OCI-LY7 (cell line): ENCODE results near the gene RBPMS2. TPM values are rescaled to one million over a fixed set of nuclear protein-coding genes. Genes with fewer than 3 reads are reported as not detected.

Experiments used
- BruUV-seq: library from RNA; stranded (reverse); fragments of 400-500 nt; replicated peaks from 2 replicates; lab custom pipeline; 2021; lab: Mats Ljungman, UMichigan
- CTCF ChIA-PET: fragments of 300-600 bp; sonication (Branson Sonifier 250); formaldehyde crosslinking; loops from one replicate; lab custom pipeline; 2022; ENCODE audit warnings: antibody characterized with exemption; ENCODE audit not compliant: unreplicated experiment; lab: Charles Lee
- POLR2A ChIA-PET: fragments of 300-600 bp; sonication (Branson Sonifier 250); formaldehyde crosslinking; loops from one replicate; lab custom pipeline; 2022; ENCODE audit warnings: antibody characterized with exemption; lab: Charles Lee
- DNase-seq: peaks from one replicate; pipeline ENCODE4 v3.0.0-alpha.2; 2015; ENCODE audit warnings: low spot score
- H2AFZ ChIP-seq: fragments of 200-600 bp; sonication (generic), shearing (Covaris generic); 2 replicates; pipeline ENCODE4 v1.6.1; 2014; ENCODE audit warnings: mild to moderate bottlenecking, antibody characterized with exemption, low read length, moderate library complexity
- H3K27ac ChIP-seq: fragments of 200-600 bp; sonication (generic); 2 replicates; pipeline ENCODE4 v1.5.1; 2014; ENCODE audit warnings: mixed run types, low read depth, mild to moderate bottlenecking, moderate library complexity, low read length, inconsistent platforms; ENCODE audit not compliant: poor library complexity, severe bottlenecking
- H3K36me3 ChIP-seq: fragments of 200-600 bp; sonication (generic); 2 replicates; pipeline ENCODE4 v1.6.1; 2014; ENCODE audit warnings: mild to moderate bottlenecking, antibody characterized with exemption, low read length, moderate library complexity, mixed read lengths; ENCODE audit not compliant: insufficient read depth
- H3K4me1 ChIP-seq: fragments of 200-600 bp; sonication (generic); 2 replicates; pipeline ENCODE4 v1.5.1; 2014; ENCODE audit warnings: mild to moderate bottlenecking, low read length; ENCODE audit not compliant: insufficient read depth, poor library complexity, severe bottlenecking
- H3K4me2 ChIP-seq: fragments of 200-600 bp; sonication (generic); 2 replicates; pipeline ENCODE4 v1.6.1; 2014; ENCODE audit warnings: mild to moderate bottlenecking, low read length
- H3K4me3 ChIP-seq: fragments of 200-600 bp; sonication (generic); 2 replicates; pipeline ENCODE4 v1.5.1; 2014; ENCODE audit warnings: mild to moderate bottlenecking, low read depth, low read length; ENCODE audit not compliant: poor library complexity, severe bottlenecking
- H3K79me2 ChIP-seq: fragments of 200-600 bp; sonication (generic); 2 replicates; pipeline ENCODE4 v1.6.1; 2016; ENCODE audit warnings: low read depth, mild to moderate bottlenecking, low read length, moderate library complexity, mixed read lengths; ENCODE audit not compliant: insufficient read depth
- H3K9me2 ChIP-seq: fragments of 200-600 bp; sonication (generic); 2 replicates; pipeline ENCODE4 v1.6.1; 2016; ENCODE audit warnings: mild to moderate bottlenecking, low read length, mixed read lengths; ENCODE audit not compliant: insufficient read depth
- H3K9me3 ChIP-seq: fragments of 200-600 bp; sonication (generic); 2 replicates; pipeline ENCODE4 v1.6.1; 2014; ENCODE audit warnings: mild to moderate bottlenecking, mixed run types, low read length, mixed read lengths
- H4K20me1 ChIP-seq: fragments of 200-600 bp; sonication (generic); 2 replicates; pipeline ENCODE4 v1.6.1; 2014; ENCODE audit warnings: mild to moderate bottlenecking, antibody characterized with exemption, low read length, moderate library complexity, mixed read lengths; ENCODE audit not compliant: insufficient read depth
- CTCF ChIP-seq: fragments of 200-600 bp; sonication (generic); conservative IDR thresholded peaks from 2 replicates; pipeline ENCODE4 v1.5.1; 2014; ENCODE audit warnings: mild to moderate bottlenecking, antibody characterized with exemption, low read length, moderate library complexity, mixed read lengths
- EZH2phosphoT487 ChIP-seq: fragments of 200-600 bp; sonication (generic); IDR thresholded peaks from 2 replicates; pipeline ENCODE4 v1.6.1; 2018; ENCODE audit warnings: low read depth, borderline replicate concordance, mild to moderate bottlenecking, mixed run types, antibody characterized with exemption, low read length, moderate library complexity, mixed read lengths
- intact Hi-C: fragments of 100-400 bp; cut with micrococcal nuclease; formaldehyde crosslinking; loops from one replicate; pipeline ENCODE4 v1.10.0; 2022; ENCODE audit not compliant: unreplicated experiment
- total RNA-seq, 2 experiments: library from RNA; depleted of rRNA in 1 of 2; stranded (reverse); fragments of >200 nt in 1 of 2; shearing (Covaris generic) in 1 of 2; gene quantifications; 2 replicates each; pipeline ENCODE4 v1.2.3, GENCODE V29; 2014 to 2022

Gene RBPMS2
- total RNA-seq, 2 experiments from 2014 or later = not detected

DNA sequence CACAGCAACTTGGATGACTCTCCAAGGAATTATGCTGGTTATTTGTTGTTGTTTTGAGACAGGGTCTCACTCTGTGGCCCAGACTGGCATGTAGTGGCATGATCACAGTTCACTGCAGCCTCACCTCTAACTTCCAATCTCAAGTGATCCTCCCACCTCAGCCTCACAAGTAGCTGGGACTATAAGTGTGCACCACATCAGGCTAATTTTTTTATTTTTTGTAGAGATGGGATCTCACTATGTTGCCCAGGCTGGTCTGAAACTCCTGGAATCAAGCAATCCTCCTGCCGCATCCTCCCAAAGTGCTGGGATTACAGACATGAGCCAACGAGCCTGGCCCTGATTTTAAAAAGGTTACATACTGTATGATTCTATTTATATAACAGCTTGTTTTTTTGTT lies 63.0 kb downstream of the RBPMS2 start:
- intact Hi-C loops = no loop called here
- Histone ChIP-seq H3K4me3 (no peak overlapping the region), H3K9me3 (no peaks in the 10 kb centered on the region), H3K27ac (no peak overlapping the region), H2AFZ (no peak overlapping the region), H3K36me3 (no peaks in the 10 kb centered on the region), H3K79me2 (no peaks in the 10 kb centered on the region), H3K4me1 (no peaks in the 10 kb centered on the region), H3K4me2 (no peak overlapping the region), H4K20me1 (no peaks in the 10 kb centered on the region), H3K9me2 (no peaks in the 10 kb centered on the region)
- TF ChIP-seq EZH2phosphoT487 = no peak
- no peak for TF ChIP-seq CTCF
- BruUV-seq = no TSS peak
- CTCF ChIA-PET = no interaction called here
- DNase-seq = no peak
- POLR2A ChIA-PET = no interaction called here

- no TSS peak for BruUV-seq
- no peaks in the 10 kb centered on the region for H3K36me3 ChIP-seq
- ChIA-PET POLR2A (interaction anchor here (0.7 to 1.7 kb wide), 2 partner anchors 16 to 252 kb away, joined by 3 to 6 read pairs; no protein-coding TSS in a partner anchor), CTCF (interaction anchor here (0.7 kb wide), 1 partner anchor 139 kb away, joined by 4 read pairs; no protein-coding TSS in a partner anchor)
- no peaks in the 10 kb centered on the region for H3K9me3 ChIP-seq
- H3K4me1 ChIP-seq = no peaks in the 10 kb centered on the region
- H3K27ac ChIP-seq = no peak overlapping the region
- TF ChIP-seq EZH2phosphoT487 = no peak
- no peak for DNase-seq
- H3K4me2 ChIP-seq = no peak overlapping the region
- intact Hi-C loops = no loop called here
- H3K9me2 ChIP-seq = no peaks in the 10 kb centered on the region
- no peaks in the 10 kb centered on the region for H3K79me2 ChIP-seq
- H3K4me3 ChIP-seq = no peak overlapping the region
- H4K20me1 ChIP-seq = no peaks in the 10 kb centered on the region
- H2AFZ ChIP-seq = no peak overlapping the region
These were observed 64.5 kb downstream of the RBPMS2 start for GRCh38 chr15:64710676-64711428.

GRCh38 chr15:64706011-64706911 lies 69.1 kb downstream of the RBPMS2 start:
- BruUV-seq = no TSS peak
- TF ChIP-seq CTCF (no peak), EZH2phosphoT487 (no peak)
- peaks cover 15% of the 10 kb centered on the region; the same call in 1 of the 2 replicates for H3K79me2 ChIP-seq
- no peak overlapping the region for H3K27ac ChIP-seq
- no peak for DNase-seq
- intact Hi-C loops = no loop called here
- H3K9me3 ChIP-seq = no peaks in the 10 kb centered on the region
- no peak overlapping the region for H3K4me2 ChIP-seq
- ChIA-PET CTCF (no interaction called here), POLR2A (interaction anchor here (0.7 to 1.1 kb wide), 2 partner anchors 9 to 1526 kb away, joined by 3 to 4 read pairs; no protein-coding TSS in a partner anchor)
- no peaks in the 10 kb centered on the region for H4K20me1 ChIP-seq
- H3K4me3 ChIP-seq = no peak overlapping the region
- no peaks in the 10 kb centered on the region for H3K36me3 ChIP-seq
- no peak overlapping the region for H2AFZ ChIP-seq
- H3K9me2 ChIP-seq = no peaks in the 10 kb centered on the region
- H3K4me1 ChIP-seq = peaks cover 18% of the 10 kb centered on the region
